C4-2B (cell line): ENCODE measurements around the gene PTPRT.

Source experiments
- H3K27ac ChIP-seq: fragments of 450-650 bp; 2 replicates; pipeline ENCODE4 v1.5.1; 2017
- CTCF ChIP-seq: fragments of 450-650 bp; conservative IDR thresholded peaks from 2 replicates; pipeline ENCODE4 v1.5.1; 2017; ENCODE audit warnings: mild to moderate bottlenecking
- ZFX ChIP-seq: fragments of 450-650 bp; IDR thresholded peaks from 2 replicates; pipeline ENCODE4 v1.6.1; 2017

PTPRT gene

GRCh38 chr20:43011491-43011890 lies 178.2 kb downstream of the PTPRT start:
- no peak overlapping the region for H3K27ac ChIP-seq
- TF ChIP-seq CTCF, result no peak
- no peak for TF ChIP-seq ZFX

GRCh38 chr20:43009532-43009931 lies 180.2 kb downstream of the PTPRT start:
- TF ChIP-seq CTCF (no peak), ZFX (no peak)
- H3K27ac ChIP-seq, result no peak overlapping the region

- H3K27ac ChIP-seq, result no peak overlapping the region
- TF ChIP-seq ZFX, result no peak
- no peak for TF ChIP-seq CTCF
These were observed 182.2 kb downstream of the PTPRT start for GRCh38 chr20:43007525-43007924.

GRCh38 chr20:43006651-43007375 lies 182.9 kb downstream of the PTPRT start:
- TF ChIP-seq CTCF, result no peak
- no peak for TF ChIP-seq ZFX
- no peak overlapping the region for H3K27ac ChIP-seq

GRCh38 chr20:43003318-43003944 lies 186.3 kb downstream of the PTPRT start:
- TF ChIP-seq CTCF (no peak), ZFX (no peak)
- H3K27ac ChIP-seq, result no peak overlapping the region

GRCh38 chr20:42996141-42996540 lies 193.6 kb downstream of the PTPRT start:
- TF ChIP-seq ZFX (no peak), CTCF (no peak)
- no peak overlapping the region for H3K27ac ChIP-seq

GRCh38 chr20:42988319-42988718 lies 201.4 kb downstream of the PTPRT start:
- TF ChIP-seq CTCF, result no peak
- no peak for TF ChIP-seq ZFX

More at GRCh38 chr20:42988319-42988718, 201.4 kb downstream of the PTPRT start:
- H3K27ac ChIP-seq, result no peak overlapping the region
